Measurements from ENCODE around the gene LRRC27.
"Not testable (repeated sequence)": the region's sequence is repeated elsewhere in the genome, so short reads cannot be mapped to it uniquely, and the experiment has no call there.

- TF ChIP-seq FOSL2 (IDR thresholded peaks at IDR 0.05); FOSL2 (CRISPR knock-in tag; IDR thresholded peaks at IDR 0.05); EHF (CRISPR knock-in tag; IDR thresholded peaks at IDR 0.05); RAD21 (conservative IDR thresholded peaks at IDR 0.05 in 1 of 2, IDR thresholded peaks at IDR 0.05 in 1 of 2); USF2 (IDR thresholded peaks at IDR 0.05); CTCF (IDR thresholded peaks at IDR 0.05); RFX5 (IDR thresholded peaks at IDR 0.05); EP300 (IDR thresholded peaks at IDR 0.05); SMC3 (IDR thresholded peaks at IDR 0.05): not testable (repeated sequence)
These were observed 17.1 kb upstream of the LRRC27 start for GRCh38 chr10:132314881-132315280.
